NCI-H2227 treated with DMSO at 0.1 percent for 48 hours (cell line): ENCODE data around the gene DMD.

Source experiments
- DNase-seq: peaks from one replicate; lab custom pipeline; 2025; lab: John Stamatoyannopoulos, UW

DMD gene

DNA sequence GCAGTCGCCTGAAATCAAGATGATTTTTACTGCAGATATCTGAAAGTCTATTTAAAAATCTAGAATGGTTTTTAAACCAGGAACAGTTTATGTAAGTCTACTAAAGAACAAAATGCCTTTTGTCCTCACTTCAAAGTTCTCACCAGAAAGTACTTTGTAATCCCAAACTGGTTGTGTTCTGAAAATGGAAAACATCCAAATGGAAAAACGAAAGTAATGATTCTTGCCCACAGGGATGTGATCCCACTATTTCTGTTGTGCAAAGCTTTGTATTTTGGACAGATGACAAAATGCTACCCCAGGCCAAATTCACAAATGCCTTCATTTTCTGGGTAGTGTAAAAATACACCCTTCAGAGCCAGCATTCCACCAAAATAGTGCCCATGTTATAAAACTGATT, 1874.0 kb downstream of the DMD start:
- no peak for DNase-seq

- no peak for DNase-seq
Measured at GRCh38 chrX:31336419-31336818, 1874.9 kb downstream of the DMD start.

DNA sequence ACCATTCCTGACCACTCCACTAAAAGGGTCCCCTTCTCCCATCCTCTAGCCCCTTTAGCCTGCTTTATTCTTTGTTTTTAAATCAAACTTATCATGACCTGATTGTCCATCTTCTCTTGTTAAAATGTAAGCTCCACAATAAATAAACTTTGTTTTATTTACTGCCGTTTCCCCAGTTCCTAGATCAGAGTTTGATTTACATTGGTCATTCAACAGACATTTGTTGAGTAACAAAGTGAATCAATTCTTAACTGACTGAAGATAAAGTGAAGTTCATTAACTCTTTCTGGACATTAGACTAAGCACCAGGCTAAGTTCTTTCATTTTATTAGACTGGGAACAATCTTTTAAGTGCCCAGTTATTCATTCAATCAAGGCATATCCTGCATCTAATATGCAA, 1876.4 kb downstream of the DMD start:
- no peak for DNase-seq

DNA sequence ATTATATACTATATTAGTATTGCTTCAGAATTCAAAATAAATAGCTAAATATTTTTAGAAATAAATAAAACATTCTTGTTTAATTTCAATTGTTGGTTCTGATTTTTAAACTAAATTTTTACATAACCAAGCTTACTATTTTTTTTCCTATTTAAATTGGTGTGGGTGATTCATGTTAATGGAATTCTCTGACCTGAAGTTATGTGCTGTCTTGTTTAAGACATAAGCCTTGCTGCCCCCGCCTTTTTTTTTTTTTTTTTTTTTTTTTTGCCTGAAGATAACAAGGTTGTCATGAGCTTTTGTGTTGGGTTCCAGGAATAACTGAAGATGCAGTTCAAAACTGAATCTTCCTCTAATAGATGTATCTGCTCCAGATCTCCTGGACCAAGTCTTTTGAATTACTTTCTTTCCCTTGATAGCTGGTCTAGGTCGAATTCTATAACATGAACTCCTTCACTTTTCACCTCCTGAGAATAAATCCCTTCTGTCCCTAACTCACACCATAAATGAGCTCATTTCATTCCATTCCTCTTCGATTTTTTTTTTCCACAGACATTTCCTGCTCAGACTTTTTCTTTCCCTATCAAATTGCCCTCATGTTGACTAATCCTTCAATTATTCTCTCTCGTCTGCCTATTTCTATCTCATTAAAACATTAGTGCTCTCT, 1878.1 kb downstream of the DMD start:
- no peak for DNase-seq

GRCh38 chrX:31331928-31332327, 1879.4 kb downstream of the DMD start:
- DNase-seq = no peak

- no peak for DNase-seq
Measured at GRCh38 chrX:31331015-31331414, 1880.3 kb downstream of the DMD start.

DNA sequence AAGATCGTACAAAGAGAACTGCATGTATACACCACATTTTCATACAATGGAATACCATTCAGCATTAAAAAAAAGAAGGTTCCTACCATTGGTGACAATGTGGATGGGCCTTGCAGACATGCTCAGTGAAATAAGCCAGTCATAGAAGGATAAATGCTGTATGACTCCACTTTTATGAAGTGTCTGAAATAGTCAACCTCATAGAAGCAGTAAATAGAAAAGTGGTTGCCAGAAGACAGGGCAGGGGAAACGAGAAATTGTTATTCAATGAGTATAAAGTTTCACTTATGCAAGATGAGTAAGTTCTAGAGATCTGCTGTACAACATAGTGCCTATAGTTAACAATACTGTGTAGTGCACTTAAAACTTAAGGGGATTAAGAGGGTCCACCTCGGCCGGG, 1882.1 kb downstream of the DMD start:
- DNase-seq = no peak

DNA sequence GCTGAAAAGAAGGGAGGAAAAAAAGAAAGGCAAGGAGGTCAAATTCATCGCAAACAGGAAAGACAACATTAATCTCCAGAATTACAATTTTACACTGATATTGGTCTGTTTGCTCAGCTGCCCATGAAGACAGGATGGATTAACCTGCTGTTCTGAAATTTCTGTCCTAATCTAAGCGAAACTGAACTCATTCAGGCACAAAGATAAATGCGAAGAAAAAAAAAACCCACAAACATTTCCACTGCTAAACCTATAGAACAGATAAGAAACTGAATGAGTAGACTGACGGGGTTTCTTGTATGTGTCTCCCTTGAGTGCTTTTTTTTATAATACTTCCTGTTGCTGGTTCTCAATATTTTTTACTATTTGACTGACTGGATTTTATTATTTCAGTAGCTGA, 1887.7 kb downstream of the DMD start:
- DNase-seq = no peak

GRCh38 chrX:31320740-31321139, 1890.6 kb downstream of the DMD start:
- DNase-seq = no peak

DNA sequence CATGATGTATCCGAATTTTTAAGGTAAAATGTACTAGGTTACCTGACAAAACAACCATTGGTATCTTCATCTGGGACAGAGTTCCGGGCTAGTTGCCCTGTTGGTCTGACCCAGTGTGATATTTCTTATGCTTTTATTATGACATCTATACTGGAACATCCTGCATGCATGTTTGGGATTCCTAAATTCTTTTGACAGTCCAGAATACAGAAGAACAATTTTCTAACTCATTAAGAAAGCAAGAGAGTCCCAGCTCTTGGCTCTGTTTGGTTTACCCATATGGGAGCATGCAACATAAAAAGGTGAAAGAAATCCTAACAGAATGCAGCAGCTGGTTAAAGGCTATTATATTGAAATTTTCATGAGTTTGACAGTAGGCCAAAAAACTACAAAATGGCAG, 1891.8 kb downstream of the DMD start:
- no peak for DNase-seq

DNA sequence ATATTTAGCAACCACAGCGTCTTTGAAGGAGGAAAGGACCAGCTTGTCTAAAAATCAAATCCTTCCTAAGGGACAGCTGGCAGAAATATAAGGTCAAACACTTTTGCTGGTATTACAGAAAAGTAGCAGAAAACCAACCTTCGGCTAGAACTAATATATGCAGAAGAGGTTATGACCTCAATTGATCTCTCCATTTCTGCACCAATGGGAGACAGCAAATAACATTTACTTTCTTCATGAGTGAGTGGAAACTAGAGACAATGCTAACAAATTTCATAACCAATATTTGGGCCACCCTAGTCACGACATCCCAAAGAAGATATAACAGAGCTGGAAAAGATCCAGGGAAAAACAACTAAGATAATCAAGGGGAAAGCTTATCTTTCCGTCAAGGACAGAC, 1892.5 kb downstream of the DMD start:
- DNase-seq = no peak

- DNase-seq = no peak
Measured at GRCh38 chrX:31316340-31316991, 1894.9 kb downstream of the DMD start.

- no peak for DNase-seq
Measured at GRCh38 chrX:31314921-31315320, 1896.4 kb downstream of the DMD start.

DNA sequence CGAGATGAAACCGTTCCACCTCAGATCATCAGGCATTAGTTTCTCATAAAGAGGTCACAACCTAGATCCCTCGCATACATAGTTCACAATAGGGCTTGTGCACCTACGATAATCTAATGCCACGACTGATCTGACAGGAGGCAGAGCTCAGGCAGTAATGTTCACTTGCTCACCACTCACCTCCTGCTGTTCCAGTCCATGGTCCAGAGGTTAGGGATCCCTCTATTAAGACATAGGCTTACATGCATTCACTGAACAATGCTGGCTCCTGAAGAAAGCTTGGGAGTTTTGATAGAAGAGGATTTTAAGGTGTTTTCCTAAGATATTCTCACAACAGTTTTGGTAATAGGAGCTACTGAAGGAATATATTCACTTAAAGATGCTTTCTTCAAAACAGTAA, 1903.4 kb downstream of the DMD start:
- no peak for DNase-seq

- no peak for DNase-seq
Measured at GRCh38 chrX:31302573-31303075, 1908.7 kb downstream of the DMD start.

DNA sequence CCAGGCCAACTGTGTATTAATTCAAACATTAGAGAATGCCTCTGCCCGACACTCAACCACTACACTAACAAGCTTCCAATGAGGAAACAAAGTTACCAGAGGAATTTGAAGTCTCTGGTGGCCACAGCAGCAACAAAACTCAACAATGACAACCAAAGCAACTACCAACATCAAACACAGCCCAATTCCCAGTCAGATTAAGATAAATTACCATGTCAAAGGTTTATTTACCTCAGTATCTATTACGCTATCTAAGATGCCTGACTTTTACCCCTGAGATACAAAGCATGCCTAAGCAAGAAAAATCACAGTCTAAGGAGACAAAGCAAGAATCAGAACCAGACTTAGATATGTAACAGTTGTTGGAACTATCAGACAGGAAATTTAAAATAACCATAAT, 1909.4 kb downstream of the DMD start:
- DNase-seq = no peak

DNA sequence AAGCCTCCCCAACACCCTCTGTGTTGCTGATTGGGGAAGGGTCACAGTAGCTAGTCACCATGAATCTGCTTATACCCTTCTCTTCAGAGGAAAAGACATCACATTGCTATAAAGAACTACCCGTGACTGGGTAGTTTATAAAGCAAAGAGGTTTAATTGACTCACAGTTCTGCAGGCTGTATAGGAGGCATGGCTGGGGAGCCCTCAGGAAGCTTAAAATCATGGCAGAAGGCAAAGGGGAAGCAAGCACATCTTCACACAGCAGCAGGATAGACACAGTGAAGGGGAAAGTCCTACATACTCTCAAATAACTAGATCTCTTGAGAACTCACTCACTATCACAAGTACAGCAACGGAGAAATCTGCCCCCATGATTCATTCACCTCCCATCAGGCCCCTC, 1910.1 kb downstream of the DMD start:
- DNase-seq = no peak

- no peak for DNase-seq
Measured at GRCh38 chrX:31298916-31299315, 1912.4 kb downstream of the DMD start.

GRCh38 chrX:31297881-31298280, 1913.5 kb downstream of the DMD start:
- no peak for DNase-seq

DNA sequence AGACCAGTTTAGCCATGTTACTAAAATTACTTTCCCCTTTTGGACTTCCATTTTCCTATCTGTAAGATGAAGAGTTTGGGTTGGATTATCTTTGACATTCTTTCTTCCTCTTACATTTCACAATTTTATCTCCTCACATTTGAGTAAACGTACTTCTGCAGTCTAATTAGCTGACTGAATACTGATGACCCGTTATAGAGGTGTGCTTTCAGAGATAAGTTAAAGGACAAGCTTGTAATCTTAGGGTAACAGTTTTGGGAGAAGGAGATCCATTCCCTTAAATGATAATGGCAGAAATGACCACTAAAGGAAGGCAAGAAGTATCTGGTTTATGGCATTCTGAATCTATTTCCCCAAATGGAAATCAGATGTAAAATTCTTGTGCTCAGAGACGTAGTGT, 1916.9 kb downstream of the DMD start:
- no peak for DNase-seq

DNA sequence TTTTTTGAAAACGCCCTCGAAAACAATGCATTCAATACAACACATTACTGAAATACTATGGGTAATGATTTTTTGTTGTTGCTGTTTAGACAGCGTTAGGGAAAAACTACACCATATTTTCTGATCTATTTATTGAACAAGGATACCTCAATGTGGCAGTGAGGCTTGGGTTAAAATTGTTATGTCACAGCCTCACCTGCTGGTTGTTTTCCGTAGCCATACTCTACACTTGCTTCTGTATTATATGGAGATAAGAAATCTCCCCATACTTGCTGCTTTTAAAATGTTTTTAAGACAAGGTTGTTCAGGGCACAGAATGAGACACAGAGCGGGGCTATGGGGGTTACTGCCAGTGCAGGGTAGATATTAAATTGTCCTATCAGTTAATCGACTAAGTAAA, 1917.9 kb downstream of the DMD start:
- DNase-seq = no peak

DNA sequence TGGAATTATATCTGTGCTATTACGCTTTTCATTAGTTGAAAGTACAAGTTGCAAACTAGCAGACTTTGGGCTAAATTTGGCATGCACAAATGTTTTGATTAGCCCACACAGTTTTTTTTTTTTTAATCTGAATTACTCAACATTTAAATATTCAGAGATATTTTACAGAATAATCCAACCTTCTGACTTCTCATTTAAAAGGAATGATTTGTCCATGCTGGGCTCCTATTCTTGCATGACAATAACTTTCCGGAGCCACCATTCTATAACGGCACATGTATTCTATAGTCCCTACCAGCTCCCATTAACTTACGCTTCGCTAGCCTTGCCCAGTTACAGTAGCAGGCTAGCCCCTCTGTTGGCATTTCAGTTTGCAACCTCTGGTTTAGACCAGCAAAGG, 1920.2 kb downstream of the DMD start:
- no peak for DNase-seq

DNA sequence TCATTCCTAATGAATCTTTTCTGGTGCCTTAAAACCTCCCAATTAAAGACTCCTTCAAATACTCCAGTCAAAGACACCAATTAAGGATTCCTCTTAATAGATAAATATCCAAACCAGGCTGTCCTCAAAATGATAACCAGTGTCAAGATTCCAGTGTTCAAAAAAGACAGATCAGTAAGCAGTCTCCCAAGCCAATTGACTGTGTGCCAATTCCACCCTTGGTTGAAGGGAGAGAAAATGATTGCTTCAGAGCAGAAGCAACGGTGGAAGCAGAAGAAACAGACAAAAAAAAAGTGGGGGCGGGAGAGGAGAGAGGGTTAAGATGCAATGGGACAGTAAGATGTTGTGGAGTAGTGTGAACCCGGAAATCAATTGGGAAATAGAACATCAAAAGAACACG, 1923.5 kb downstream of the DMD start:
- DNase-seq = no peak

GRCh38 chrX:31280580-31280979, 1930.8 kb downstream of the DMD start:
- DNase-seq = no peak
